ENCODE results near the gene ASPHD2.

The ASPHD2 gene

GRCh38 chr22:26383968-26384556 is 45.0 kb upstream of the ASPHD2 start:
- no peaks in the 10 kb centered on the region for H4K20me1 ChIP-seq (ENCODE audit: insufficient read depth, low read length)
- no peak overlapping the region for H2AFZ ChIP-seq (ENCODE audit: low read depth, low read length)
- no peak overlapping the region for H3K4me2 ChIP-seq (ENCODE audit: insufficient read depth, low read length)
- no peak overlapping the region for H3K27ac ChIP-seq (ENCODE audit: low read length)
- H3K36me3 ChIP-seq (ENCODE audit: insufficient read depth, low read length), result no peaks in the 10 kb centered on the region
- TF ChIP-seq EZH2 (IDR thresholded peaks at IDR 0.05; ENCODE audit: borderline replicate concordance, low read depth, low read length, severe bottlenecking) (no peak), CTCF (IDR thresholded peaks at IDR 0.05; ENCODE audit: borderline replicate concordance, extremely low read depth, low read length, poor library complexity, severe bottlenecking) (no peak)
- peaks cover 35% of the 10 kb centered on the region for H3K27me3 ChIP-seq (ENCODE audit: insufficient read depth, low read length, poor library complexity)
- ATAC-seq (ENCODE audit: insufficient read depth, low read depth) (no peak), DNase-seq (no peak)
- H3K9me3 ChIP-seq (ENCODE audit: insufficient read depth, low read length, severe bottlenecking), result no peaks in the 10 kb centered on the region
- H3K4me3 ChIP-seq (ENCODE audit: low read depth in 1 of 2, low read length in 2 of 2), result no peak overlapping the region
- no peaks in the 10 kb centered on the region for H3K79me2 ChIP-seq (ENCODE audit: insufficient read depth, low read length)
- H3K9ac ChIP-seq (ENCODE audit: low read depth, low read length), result no peak overlapping the region
- H3K4me1 ChIP-seq (ENCODE audit: insufficient read depth, low read length), result no peaks in the 10 kb centered on the region

GRCh38 chr22:26385164-26385563 is 43.9 kb upstream of the ASPHD2 start:
- Histone ChIP-seq H2AFZ (ENCODE audit: low read depth, low read length) (no peak overlapping the region), H3K27ac (ENCODE audit: low read length) (no peak overlapping the region), H4K20me1 (ENCODE audit: insufficient read depth, low read length) (no peaks in the 10 kb centered on the region), H3K36me3 (ENCODE audit: insufficient read depth, low read length) (no peaks in the 10 kb centered on the region), H3K79me2 (ENCODE audit: insufficient read depth, low read length) (no peaks in the 10 kb centered on the region), H3K4me3 (ENCODE audit: low read depth in 1 of 2, low read length in 2 of 2) (no peak overlapping the region), H3K27me3 (ENCODE audit: insufficient read depth, low read length, poor library complexity) (peaks cover 31% of the 10 kb centered on the region), H3K9ac (ENCODE audit: low read depth, low read length) (no peak overlapping the region), H3K4me1 (ENCODE audit: insufficient read depth, low read length) (no peaks in the 10 kb centered on the region), H3K9me3 (ENCODE audit: insufficient read depth, low read length, severe bottlenecking) (no peaks in the 10 kb centered on the region), H3K4me2 (ENCODE audit: insufficient read depth, low read length) (no peak overlapping the region)
- ATAC-seq (ENCODE audit: insufficient read depth, low read depth) (no peak), DNase-seq (no peak)
- no peak for TF ChIP-seq EZH2 (IDR thresholded peaks at IDR 0.05; ENCODE audit: borderline replicate concordance, low read depth, low read length, severe bottlenecking)
- no peak for TF ChIP-seq CTCF (IDR thresholded peaks at IDR 0.05; ENCODE audit: borderline replicate concordance, extremely low read depth, low read length, poor library complexity, severe bottlenecking)

- no peaks in the 10 kb centered on the region for H3K36me3 ChIP-seq (ENCODE audit: insufficient read depth, low read length)
- no peak for DNase-seq
- no peak for ATAC-seq (ENCODE audit: insufficient read depth, low read depth)
- no peaks in the 10 kb centered on the region for H3K4me1 ChIP-seq (ENCODE audit: insufficient read depth, low read length)
- H3K27me3 ChIP-seq (ENCODE audit: insufficient read depth, low read length, poor library complexity), result peaks cover 9% of the 10 kb centered on the region
- no peak overlapping the region for H3K27ac ChIP-seq (ENCODE audit: low read length)
- no peak overlapping the region for H3K4me3 ChIP-seq (ENCODE audit: low read depth in 1 of 2, low read length in 2 of 2)
- H4K20me1 ChIP-seq (ENCODE audit: insufficient read depth, low read length), result no peaks in the 10 kb centered on the region; the same call in 1 of the 2 replicates
- no peaks in the 10 kb centered on the region for H3K79me2 ChIP-seq (ENCODE audit: insufficient read depth, low read length)
- no peak overlapping the region for H3K4me2 ChIP-seq (ENCODE audit: insufficient read depth, low read length)
- H3K9ac ChIP-seq (ENCODE audit: low read depth, low read length), result no peak overlapping the region
- TF ChIP-seq EZH2 (IDR thresholded peaks at IDR 0.05; ENCODE audit: borderline replicate concordance, low read depth, low read length, severe bottlenecking), result no peak
- TF ChIP-seq CTCF (IDR thresholded peaks at IDR 0.05; ENCODE audit: borderline replicate concordance, extremely low read depth, low read length, poor library complexity, severe bottlenecking), result no peak
- H3K9me3 ChIP-seq (ENCODE audit: insufficient read depth, low read length, severe bottlenecking), result no peaks in the 10 kb centered on the region
- no peak overlapping the region for H2AFZ ChIP-seq (ENCODE audit: low read depth, low read length)
Observed at GRCh38 chr22:26389125-26389524, 39.9 kb upstream of the ASPHD2 start.
